H9 (cell line): ENCODE data around the gene GP1BA. TPM values are rescaled to one million over a fixed set of nuclear protein-coding genes. Genes with fewer than 3 reads are reported as not detected.
A peak's percentile ranks its signal among the peaks of the same experiment; 100 is the strongest.

Experiments
- DNase-seq: peaks from one replicate; pipeline ENCODE4 v3.0.0-alpha.2; 2017
- H2AFZ ChIP-seq: one replicate; pipeline ENCODE4 v1.6.1; 2013; ENCODE audit warnings: mild to moderate bottlenecking, low read length, control low read depth, moderate library complexity
- H2AK5ac ChIP-seq: 2 replicates; pipeline ENCODE4 v1.6.1; 2013; ENCODE audit warnings: low read length, control low read depth, mixed read lengths; ENCODE audit not compliant: insufficient read length
- H2BK120ac ChIP-seq: one replicate; pipeline ENCODE4 v1.6.1; 2013; ENCODE audit warnings: low read depth, mild to moderate bottlenecking, low read length, control low read depth, inconsistent platforms; ENCODE audit not compliant: poor library complexity, severe bottlenecking
- H2BK12ac ChIP-seq: 2 replicates; pipeline ENCODE4 v1.6.1; 2013; ENCODE audit warnings: low read length, control low read depth, mixed read lengths, low read depth; ENCODE audit not compliant: insufficient read length
- H2BK15ac ChIP-seq: 2 replicates; pipeline ENCODE4 v1.6.1; 2013; ENCODE audit warnings: low read depth, low read length, control low read depth
- H2BK20ac ChIP-seq: one replicate; pipeline ENCODE4 v1.6.1; 2013; ENCODE audit warnings: low read depth, mild to moderate bottlenecking, low read length, control low read depth, inconsistent platforms; ENCODE audit not compliant: poor library complexity, severe bottlenecking
- H2BK5ac ChIP-seq: 2 replicates; pipeline ENCODE4 v1.6.1; 2013; ENCODE audit warnings: low read length, control low read depth, mixed read lengths; ENCODE audit not compliant: insufficient read length
- H3K14ac ChIP-seq: 2 replicates; pipeline ENCODE4 v1.6.1; 2013; ENCODE audit warnings: low read length, control low read depth; ENCODE audit not compliant: insufficient read depth
- H3K18ac ChIP-seq: 2 replicates; pipeline ENCODE4 v1.6.1; 2013; ENCODE audit warnings: low read depth, mild to moderate bottlenecking, mixed read lengths, low read length, control low read depth; ENCODE audit not compliant: insufficient read length
- H3K23ac ChIP-seq: 2 replicates; pipeline ENCODE4 v1.6.1; 2013; ENCODE audit warnings: low read length, control low read depth, mixed read lengths, low read depth; ENCODE audit not compliant: insufficient read length
- H3K23me2 ChIP-seq: 2 replicates; pipeline ENCODE4 v1.6.1; 2013; ENCODE audit warnings: low read depth, mild to moderate bottlenecking, mixed read lengths, low read length, control low read depth; ENCODE audit not compliant: insufficient read length, poor library complexity, severe bottlenecking
- H3K27ac ChIP-seq: 2 replicates; pipeline ENCODE4 v1.5.1; 2013; ENCODE audit warnings: low read length, control low read depth, mixed read lengths, low read depth; ENCODE audit not compliant: insufficient read length
- H3K27me3 ChIP-seq: 2 replicates; pipeline ENCODE4 v1.6.1; 2013; ENCODE audit warnings: low read length, control low read depth, inconsistent platforms; ENCODE audit not compliant: insufficient read depth
- H3K4ac ChIP-seq: 2 replicates; pipeline ENCODE4 v1.6.1; 2013; ENCODE audit warnings: low read depth, mild to moderate bottlenecking, control low read depth, inconsistent platforms, low read length, moderate library complexity
- H3K4me1 ChIP-seq: 2 replicates; pipeline ENCODE4 v1.6.1; 2013; ENCODE audit warnings: low read length, control low read depth, inconsistent platforms; ENCODE audit not compliant: insufficient read depth
- H3K4me2 ChIP-seq: 2 replicates; pipeline ENCODE4 v1.6.1; 2013; ENCODE audit warnings: low read length, control low read depth, mixed read lengths; ENCODE audit not compliant: insufficient read length, insufficient read depth
- H3K56ac ChIP-seq: 2 replicates; pipeline ENCODE4 v1.6.1; 2013; ENCODE audit warnings: low read depth, mild to moderate bottlenecking, mixed read lengths, low read length, control low read depth; ENCODE audit not compliant: insufficient read length
- H3K79me1 ChIP-seq: 2 replicates; pipeline ENCODE4 v1.6.1; 2013; ENCODE audit warnings: low read depth, mild to moderate bottlenecking, moderate library complexity, low read length, control low read depth, inconsistent platforms; ENCODE audit not compliant: insufficient read depth, poor library complexity, severe bottlenecking
- H3K79me2 ChIP-seq: 2 replicates; pipeline ENCODE4 v1.6.1; 2013; ENCODE audit warnings: low read length, control low read depth, inconsistent platforms; ENCODE audit not compliant: insufficient read depth
- H3K9ac ChIP-seq: 2 replicates; pipeline ENCODE4 v1.6.1; 2013; ENCODE audit warnings: low read length, control low read depth, mixed read lengths; ENCODE audit not compliant: insufficient read length; ENCODE audit errors: extremely low read depth
- H3K9me3 ChIP-seq: one replicate; pipeline ENCODE4 v1.6.1; 2013; ENCODE audit warnings: low read depth, low read length, inconsistent platforms; ENCODE audit not compliant: control insufficient read depth
- H3T11ph ChIP-seq: one replicate; pipeline ENCODE4 v1.6.1; 2013; ENCODE audit warnings: mild to moderate bottlenecking, low read length, control low read depth, inconsistent platforms
- H4K20me1 ChIP-seq: one replicate; pipeline ENCODE4 v1.6.1; 2013; ENCODE audit not compliant: control insufficient read depth, insufficient read length, insufficient read depth
- H4K5ac ChIP-seq: 2 replicates; pipeline ENCODE4 v1.6.1; 2013; ENCODE audit warnings: low read depth, mild to moderate bottlenecking, mixed read lengths, low read length, control low read depth; ENCODE audit not compliant: insufficient read length
- H4K8ac ChIP-seq: replicated peaks from 2 replicates; pipeline ENCODE4 v1.6.1; 2013; ENCODE audit warnings: low read length, control low read depth, mixed read lengths, low read depth; ENCODE audit not compliant: insufficient read length
- H4K91ac ChIP-seq: 2 replicates; pipeline ENCODE4 v1.6.1; 2013; ENCODE audit warnings: low read depth, mild to moderate bottlenecking, moderate library complexity, mixed read lengths, low read length, control low read depth; ENCODE audit not compliant: insufficient read length
- H3K27ac Mint-ChIP-seq, 3 experiments: 2 replicates in 2 of 3; 3 replicates in 1 of 3; pipeline ENCODE4 v1.8.0; 2020 to 2021; ENCODE audit warnings: mixed read lengths in 3 of 3, mild to moderate bottlenecking in 1 of 3, moderate library complexity in 1 of 3
- H3K27me3 Mint-ChIP-seq: 2 replicates; pipeline ENCODE4 v1.8.0; 2021; ENCODE audit warnings: low read depth, mild to moderate bottlenecking, moderate library complexity, mixed read lengths
- H3K36me3 Mint-ChIP-seq, 3 experiments: 2 replicates in 2 of 3; 3 replicates in 1 of 3; pipeline ENCODE4 v1.8.0; 2020 to 2021; ENCODE audit warnings: low read depth in 3 of 3, mixed read lengths in 3 of 3; ENCODE audit not compliant: insufficient read depth in 1 of 3
- H3K4me1 Mint-ChIP-seq, 2 experiments: 2 replicates each; pipeline ENCODE4 v1.8.0; 2020; ENCODE audit warnings: mixed read lengths in 2 of 2
- H3K4me3 Mint-ChIP-seq, 2 experiments: 2 replicates in 1 of 2; 3 replicates in 1 of 2; pipeline ENCODE4 v1.8.0; 2020 to 2021; ENCODE audit warnings: mild to moderate bottlenecking in 2 of 2, mixed read lengths in 2 of 2, moderate library complexity in 1 of 2
- H3K9me3 Mint-ChIP-seq, 2 experiments: 2 replicates in 1 of 2; 3 replicates in 1 of 2; pipeline ENCODE4 v1.8.0; 2020; ENCODE audit warnings: mild to moderate bottlenecking in 2 of 2, mixed read lengths in 2 of 2, moderate library complexity in 1 of 2
- WGBS: extraction: QIAGEN DNeasy Blood & Tissue Kit; methylation state at CpG from one replicate; pipeline ENCODE4 v1.1.7; 2013; ENCODE audit warnings: missing lambda C conversion rate, low lambda C conversion rate, mixed read lengths; ENCODE audit not compliant: insufficient read length; ENCODE audit errors: extremely low coverage; 5-methylcytosine and 5-hydroxymethylcytosine counted together
- total RNA-seq: library from RNA; stranded (reverse); gene quantifications from 2 replicates; pipeline ENCODE4 v1.2.1, GENCODE V29; 2021
- TF ChIP-seq, protein P1 (sequence below): fragments of 200-600 bp; sonication (generic); conservative IDR thresholded peaks from 3 replicates; pipeline ENCODE4 v1.8.0; 2021; ENCODE audit warnings: antibody characterized with exemption, mild to moderate bottlenecking

GP1BA gene
- total RNA-seq, 1 experiment from 2014 or later: not detected

DNA sequence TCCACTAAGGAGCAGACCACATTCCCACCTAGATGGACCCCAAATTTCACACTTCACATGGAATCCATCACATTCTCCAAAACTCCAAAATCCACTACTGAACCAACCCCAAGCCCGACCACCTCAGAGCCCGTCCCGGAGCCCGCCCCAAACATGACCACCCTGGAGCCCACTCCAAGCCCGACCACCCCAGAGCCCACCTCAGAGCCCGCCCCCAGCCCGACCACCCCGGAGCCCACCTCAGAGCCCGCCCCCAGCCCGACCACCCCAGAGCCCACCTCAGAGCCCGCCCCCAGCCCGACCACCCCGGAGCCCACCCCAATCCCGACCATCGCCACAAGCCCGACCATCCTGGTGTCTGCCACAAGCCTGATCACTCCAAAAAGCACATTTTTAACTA lies 1.6 kb downstream of the GP1BA start:
- Histone ChIP-seq H2BK120ac (no peak overlapping the region), H4K5ac (no peak overlapping the region), H2BK5ac (no peak overlapping the region), H3K9ac (no peak overlapping the region), H3K9me3 (no peaks in the 10 kb centered on the region), H2BK12ac (no peak overlapping the region), H3K14ac (no peak overlapping the region), H3K4me1 (no peaks in the 10 kb centered on the region), H2AFZ (no peak overlapping the region), H4K20me1 (peaks cover 3% of the 10 kb centered on the region), H3K23ac (no peak overlapping the region), H4K91ac (no peak overlapping the region), H4K8ac (no peak overlapping the region), H2BK15ac (no peak overlapping the region), H3K79me1 (peaks cover 1% of the 10 kb centered on the region), H3K56ac (no peak overlapping the region), H3K27me3 (no peaks in the 10 kb centered on the region), H3K4ac (no peak overlapping the region), H3T11ph (no peak overlapping the region), H3K79me2 (no peaks in the 10 kb centered on the region; the same call in 1 of the 2 replicates), H3K4me2 (no peak overlapping the region), H3K18ac (no peak overlapping the region), H3K27ac (no peak overlapping the region), H2BK20ac (no peak overlapping the region), H3K23me2 (peaks cover under 1% of the 10 kb centered on the region), H2AK5ac (no peak overlapping the region)
- H3K4me3 Mint-ChIP-seq: 0 out of 5 replicates have a peak overlapping the region, but pooled peaks of 1 of the 2 experiments have one; percentile 27
- no peak for DNase-seq
- peak overlapping the region in 1 of 3 experiments; percentile 78; a peak in 1 of 7 replicates for H3K27ac Mint-ChIP-seq
- no peaks in the 10 kb centered on the region for H3K9me3 Mint-ChIP-seq
- no CpG with 5 or more reads among the region's 16 CpGs for WGBS
- H3K36me3 Mint-ChIP-seq: peaks cover 20 to 53% (median 31%) of the 10 kb centered on the region in 3 experiments
- no peaks in the 10 kb centered on the region; the same call in 1 of the 2 replicates for H3K27me3 Mint-ChIP-seq
- peaks cover 22 to 23% of the 10 kb centered on the region in 2 experiments for H3K4me1 Mint-ChIP-seq
- TF ChIP-seq, protein P1, sequence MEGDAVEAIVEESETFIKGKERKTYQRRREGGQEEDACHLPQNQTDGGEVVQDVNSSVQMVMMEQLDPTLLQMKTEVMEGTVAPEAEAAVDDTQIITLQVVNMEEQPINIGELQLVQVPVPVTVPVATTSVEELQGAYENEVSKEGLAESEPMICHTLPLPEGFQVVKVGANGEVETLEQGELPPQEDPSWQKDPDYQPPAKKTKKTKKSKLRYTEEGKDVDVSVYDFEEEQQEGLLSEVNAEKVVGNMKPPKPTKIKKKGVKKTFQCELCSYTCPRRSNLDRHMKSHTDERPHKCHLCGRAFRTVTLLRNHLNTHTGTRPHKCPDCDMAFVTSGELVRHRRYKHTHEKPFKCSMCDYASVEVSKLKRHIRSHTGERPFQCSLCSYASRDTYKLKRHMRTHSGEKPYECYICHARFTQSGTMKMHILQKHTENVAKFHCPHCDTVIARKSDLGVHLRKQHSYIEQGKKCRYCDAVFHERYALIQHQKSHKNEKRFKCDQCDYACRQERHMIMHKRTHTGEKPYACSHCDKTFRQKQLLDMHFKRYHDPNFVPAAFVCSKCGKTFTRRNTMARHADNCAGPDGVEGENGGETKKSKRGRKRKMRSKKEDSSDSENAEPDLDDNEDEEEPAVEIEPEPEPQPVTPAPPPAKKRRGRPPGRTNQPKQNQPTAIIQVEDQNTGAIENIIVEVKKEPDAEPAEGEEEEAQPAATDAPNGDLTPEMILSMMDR: no peak
